Kidney (tissue), 14 donors: ENCODE measurements around the gene PRR3. TPM values are rescaled to one million over a fixed set of nuclear protein-coding genes. Genes with fewer than 3 reads are reported as not detected.

Experiments
- DNase-seq, 5 donors: peaks; one replicate each; pipeline ENCODE4 v3.0.0-alpha.2; 2013 to 2020
- FAIRE-seq: peaks from 2 replicates; lab custom pipeline; 2012; peaks lifted over from hg19 to GRCh38; lab: Jason Lieb, UNC
- H3K27ac ChIP-seq, 2 donors: one replicate each; pipeline ENCODE4 v1.7.0; 2013; ENCODE audit warnings: low read depth in 2 of 2, low read length in 2 of 2, inconsistent platforms in 1 of 2
- H3K27me3 ChIP-seq: one replicate; pipeline ENCODE4 v1.7.1; 2013; ENCODE audit warnings: low read length, inconsistent platforms; ENCODE audit not compliant: control insufficient read depth, insufficient read depth
- H3K36me3 ChIP-seq, 3 donors: one replicate each; pipeline versions ENCODE4 v1.7.0 to v1.7.1; 2013; ENCODE audit warnings: low read length in 3 of 3, control low read depth in 1 of 3, inconsistent platforms in 1 of 3; ENCODE audit not compliant: insufficient read depth in 3 of 3, control insufficient read depth in 2 of 3
- H3K4me1 ChIP-seq, 3 donors: one replicate each; pipeline versions ENCODE4 v1.7.0 to v1.7.1; 2013; ENCODE audit warnings: low read length in 3 of 3, inconsistent platforms in 1 of 3, low read depth in 1 of 3; ENCODE audit not compliant: control insufficient read depth in 2 of 3, insufficient read depth in 2 of 3
- H3K4me3 ChIP-seq, 3 donors: one replicate each; pipeline versions ENCODE4 v1.7.0 to v1.8.1; 2013; ENCODE audit warnings: low read length in 3 of 3, control low read depth in 1 of 3, inconsistent platforms in 1 of 3
- H3K9ac ChIP-seq, 3 donors: one replicate each; pipeline versions ENCODE4 v1.7.0 to v1.7.1; 2013; ENCODE audit warnings: low read length in 3 of 3, control low read depth in 1 of 3, inconsistent platforms in 1 of 3
- H3K9me3 ChIP-seq, 3 donors: one replicate each; pipeline versions ENCODE4 v1.7.0 to v1.7.1; 2013; ENCODE audit warnings: low read length in 3 of 3, control low read depth in 1 of 3, inconsistent platforms in 1 of 3; ENCODE audit not compliant: control insufficient read depth in 2 of 3, insufficient read depth in 1 of 3
- CTCF ChIP-seq: IDR thresholded peaks from 3 replicates; pipeline ENCODE4 v1.5.1; 2012; ENCODE audit warnings: mild to moderate bottlenecking, moderate library complexity, borderline replicate concordance; ENCODE audit not compliant: insufficient read depth; ENCODE audit errors: extremely low read depth
- intact Hi-C: fragments of 100-400 bp; cut with DNase I; formaldehyde crosslinking; loops from one replicate; pipeline ENCODE4 v1.11.1; 2022
- polyA plus RNA-seq: library from polyadenylated mRNA; stranded (reverse); fragments of 350-450 nt; fragmentation: Illumina TruSeq; extraction: RNeasy Lipid Tissue Mini Kit (QIAGEN cat#74804); gene quantifications from one replicate; pipeline ENCODE4 v1.2.3, GENCODE V29; 2014; ENCODE audit warnings: low read depth, low replicate concordance; ENCODE audit not compliant: insufficient read depth
- total RNA-seq: library from RNA; stranded (reverse); fragmentation: NEBNext Ultra II Directional; extraction: Animal tissue kit (Norgen Biotek cat#: 25700); gene quantifications from one replicate; pipeline ENCODE4 v1.2.1, GENCODE V29; 2021
- donor health status: control.
- donor health status: control.
- donor health status: control.
- donor health status: control.
- donor health status: control.
- donor health status: DM: yes; HTN: yes; CAD: no.
- donor health status: Normal renal cell carcinoma (clear cell type).

Gene PRR3
- total and polyA plus RNA-seq, 2 donors from 2014 or later, result 7.9 to 9.3 TPM

GRCh38 chr6:30541515-30542403 is 15.3 kb upstream of the PRR3 start:
- DNase-seq (peak; percentile 80 to 92 (median 83)), FAIRE-seq (peak; percentile 83)
- H3K4me1 ChIP-seq, result peaks cover 0 to 4% (median 0%) of the 10 kb centered on the region in 3 donors
- H3K9me3 ChIP-seq, result no peaks in the 10 kb centered on the region
- H3K4me3 ChIP-seq, result peak overlapping the region; percentile 40 to 66 (median 62)
- peak overlapping the region in 1 of 2 donors; percentile 41 for H3K27ac ChIP-seq
- H3K36me3 ChIP-seq, result peaks cover 0 to 5% (median 0%) of the 10 kb centered on the region in 3 donors
- peak; percentile 96 for TF ChIP-seq CTCF
- intact Hi-C loops, result no loop called here
- peaks cover 2% of the 10 kb centered on the region for H3K27me3 ChIP-seq
- peak overlapping the region in 2 of 3 donors; percentile 44 to 56 for H3K9ac ChIP-seq

GRCh38 chr6:30542404-30542725 is 14.7 kb upstream of the PRR3 start:
- Histone ChIP-seq H3K9ac (no peak overlapping the region), H3K9me3 (no peaks in the 10 kb centered on the region), H3K27ac (peak overlapping the region in 1 of 2 donors; percentile 29), H3K4me1 (peaks cover 0 to 4% (median 0%) of the 10 kb centered on the region in 3 donors), H3K27me3 (peaks cover 2% of the 10 kb centered on the region), H3K4me3 (no peak overlapping the region), H3K36me3 (peaks cover 0 to 11% (median 0%) of the 10 kb centered on the region in 3 donors)
- FAIRE-seq (no peak), DNase-seq (no peak)
- intact Hi-C loops, result no loop called here
- TF ChIP-seq CTCF, result no peak

GRCh38 chr6:30542915-30543314 is 14.2 kb upstream of the PRR3 start:
- intact Hi-C loops, result no loop called here
- H3K27ac ChIP-seq, result peak overlapping the region in 1 of 2 donors; percentile 29

More at GRCh38 chr6:30542915-30543314, 14.2 kb upstream of the PRR3 start:
- Histone ChIP-seq H3K9me3 (no peaks in the 10 kb centered on the region), H3K4me3 (no peak overlapping the region), H3K36me3 (peaks cover 0 to 15% (median 0%) of the 10 kb centered on the region in 3 donors), H3K9ac (no peak overlapping the region), H3K27me3 (peaks cover 2% of the 10 kb centered on the region), H3K4me1 (peaks cover 0 to 4% (median 0%) of the 10 kb centered on the region in 3 donors)
- no peak for FAIRE-seq
- no peak for DNase-seq
- TF ChIP-seq CTCF, result no peak
